KG1 (cell line): ENCODE measurements around the gene TUBGCP5.
"Not testable (repeated sequence)": the region's sequence is repeated elsewhere in the genome, so short reads cannot be mapped to it uniquely, and the experiment has no call there.

Source experiments
- DNase-seq: peaks from one replicate; lab custom pipeline; 2025; lab: John Stamatoyannopoulos, UW

The TUBGCP5 gene

DNA sequence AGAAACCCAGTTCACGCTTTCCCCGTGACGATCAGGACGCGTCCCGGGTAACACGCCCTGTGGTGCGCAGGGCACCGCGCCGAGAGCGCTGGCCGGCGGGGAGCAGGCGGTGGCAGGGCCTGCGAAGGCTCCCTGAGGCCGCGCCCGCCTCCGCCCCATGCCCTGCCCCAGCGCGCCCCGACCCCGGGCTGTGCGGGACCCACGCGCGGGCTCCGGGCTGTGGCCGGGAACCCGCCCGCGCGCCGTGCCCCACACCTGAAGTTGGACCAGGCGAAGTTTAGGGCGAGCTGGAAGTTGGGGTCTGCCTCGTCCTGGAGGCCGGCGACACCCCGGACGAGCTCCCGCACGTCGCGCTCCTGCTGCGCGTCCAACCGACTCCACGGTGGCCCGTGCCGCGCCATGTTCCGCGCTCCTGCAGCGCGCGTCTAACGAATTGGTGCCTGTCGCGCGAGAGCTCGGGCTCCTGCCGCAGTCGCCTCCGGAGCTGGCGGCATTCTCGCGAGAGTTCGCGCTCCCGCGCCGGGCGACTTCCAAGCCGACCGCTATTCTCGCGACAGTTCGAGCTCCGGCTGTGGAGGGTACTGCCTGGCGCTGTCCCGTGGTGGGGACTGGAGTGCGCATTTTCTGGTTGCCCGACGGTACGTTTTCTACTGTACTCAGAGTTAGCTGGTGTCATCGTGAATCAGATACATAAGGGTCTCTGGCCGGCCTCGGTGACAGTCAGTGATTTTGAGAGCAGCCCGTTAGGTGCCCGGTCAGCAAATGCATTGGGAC lies at the start of gene TUBGCP5:
Gene TUBGCP5 (minus strand): TSS at position 427 of the 774 bp plus-strand sequence. CDS start 26 bp downstream, at position 401.
- DNase-seq: peak; percentile 94

DNA sequence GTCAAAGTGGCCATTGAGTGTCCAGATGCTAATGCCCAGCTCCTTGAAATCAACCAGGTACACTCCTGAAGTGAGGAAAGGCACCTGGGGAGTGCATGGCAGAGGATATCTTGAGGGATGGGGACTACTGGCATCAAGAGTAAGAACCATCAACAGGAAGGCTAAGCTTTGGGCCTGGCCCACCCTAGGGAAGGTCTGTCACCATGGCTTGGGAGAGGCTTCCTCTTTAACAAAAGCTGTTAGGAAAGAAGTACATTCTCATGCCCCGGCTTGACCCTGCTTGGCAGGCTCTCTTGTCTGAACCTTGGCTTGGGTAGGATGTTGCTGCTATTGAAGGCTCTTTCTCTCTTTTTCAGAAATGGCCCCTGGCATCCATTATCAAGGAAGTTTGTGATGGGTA lies 43.7 kb upstream of the TUBGCP5 start:
- no peak for DNase-seq

DNA sequence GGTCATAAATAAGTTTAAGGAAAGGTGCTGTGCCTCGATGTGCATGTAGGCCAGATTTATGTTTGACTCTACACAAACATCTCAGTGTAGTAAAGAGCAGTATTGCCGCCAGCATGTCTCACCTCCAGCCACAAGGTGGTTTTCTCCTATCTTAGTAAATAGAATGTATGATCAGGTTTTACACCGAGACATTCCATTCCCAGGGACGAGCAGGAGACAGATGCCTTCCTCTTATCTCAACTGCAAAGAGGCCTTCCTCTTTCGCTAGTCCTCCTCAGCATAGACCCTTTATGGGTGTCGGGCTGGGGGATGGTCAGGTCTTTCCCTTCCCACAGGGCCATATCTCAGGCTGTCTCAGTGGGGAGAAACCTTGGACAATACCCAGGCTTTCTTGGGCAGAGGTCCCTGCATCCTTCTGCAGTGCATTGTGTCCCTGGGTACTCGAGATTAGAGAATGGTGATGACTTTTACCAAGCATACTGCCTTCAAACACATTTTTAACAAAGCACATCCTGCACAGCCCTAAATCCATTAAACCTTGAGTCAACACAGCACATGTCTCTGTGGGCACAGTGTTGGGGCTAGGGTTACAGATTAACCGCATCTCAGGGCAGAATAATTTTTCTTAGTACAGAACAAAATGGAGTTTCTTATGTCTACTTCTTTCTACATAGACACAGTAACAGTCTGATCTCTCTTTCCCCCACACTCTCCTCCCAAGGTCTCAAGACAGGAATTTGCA lies 42.8 kb upstream of the TUBGCP5 start:
- not testable (repeated sequence) for DNase-seq

DNA sequence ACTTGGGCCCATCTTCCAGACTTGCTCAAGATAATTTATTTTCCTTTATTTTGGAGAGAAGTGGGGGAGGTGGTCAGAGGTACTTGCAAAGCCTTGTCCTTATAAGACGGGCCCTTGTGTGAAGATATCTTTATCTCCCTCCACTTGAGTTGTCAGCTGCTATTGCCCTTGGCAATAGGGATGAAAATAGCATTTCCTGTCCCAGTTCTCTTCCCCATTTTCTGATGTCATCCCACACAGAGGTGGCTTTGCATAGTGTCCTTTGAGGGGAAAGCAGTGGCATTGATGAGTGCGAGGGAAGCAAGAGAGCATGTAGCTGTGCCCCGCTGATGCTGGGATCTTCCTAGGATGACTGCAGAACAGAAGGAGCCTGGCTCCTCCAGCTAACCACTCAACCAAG lies 41.9 kb upstream of the TUBGCP5 start:
- no peak for DNase-seq

DNA sequence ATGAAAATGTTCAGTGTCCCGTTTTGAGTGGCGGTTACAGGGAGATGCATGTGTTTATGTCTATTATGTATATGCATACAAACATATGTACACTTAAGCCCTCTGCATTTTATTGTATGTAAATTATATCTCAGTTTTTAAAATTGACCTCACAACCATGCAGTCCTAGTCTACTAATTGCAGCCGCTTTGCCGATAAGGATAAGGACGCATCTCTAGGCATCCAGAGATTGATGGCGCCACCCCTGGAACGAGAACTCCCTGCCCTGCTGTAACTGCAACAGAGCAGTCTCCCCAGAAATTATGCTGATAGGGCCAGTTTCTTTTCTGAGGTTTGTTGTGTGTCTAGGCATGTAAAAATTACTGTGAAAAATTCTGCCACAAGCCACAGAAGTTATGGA lies 40.4 kb upstream of the TUBGCP5 start:
- no peak for DNase-seq

DNA sequence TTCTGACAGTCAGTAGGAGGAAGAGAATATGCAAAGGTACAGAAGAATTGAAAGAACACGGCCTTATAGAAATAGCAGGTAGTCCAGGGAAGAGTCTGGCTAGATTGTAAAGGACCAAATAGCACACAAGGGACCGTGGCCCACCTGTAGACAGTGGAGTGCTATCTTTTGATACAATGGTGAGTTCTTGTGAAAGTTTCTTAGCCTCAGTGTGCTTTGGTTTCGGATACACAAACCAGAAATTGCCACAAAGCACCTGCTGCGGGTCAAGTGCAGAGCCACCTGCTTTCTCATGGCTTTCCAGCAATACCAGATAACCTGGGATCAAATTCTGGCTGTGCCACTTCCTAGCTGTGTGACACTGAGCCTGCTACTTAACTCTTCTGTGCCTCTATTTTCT lies 36.6 kb upstream of the TUBGCP5 start:
- DNase-seq: no peak

DNA sequence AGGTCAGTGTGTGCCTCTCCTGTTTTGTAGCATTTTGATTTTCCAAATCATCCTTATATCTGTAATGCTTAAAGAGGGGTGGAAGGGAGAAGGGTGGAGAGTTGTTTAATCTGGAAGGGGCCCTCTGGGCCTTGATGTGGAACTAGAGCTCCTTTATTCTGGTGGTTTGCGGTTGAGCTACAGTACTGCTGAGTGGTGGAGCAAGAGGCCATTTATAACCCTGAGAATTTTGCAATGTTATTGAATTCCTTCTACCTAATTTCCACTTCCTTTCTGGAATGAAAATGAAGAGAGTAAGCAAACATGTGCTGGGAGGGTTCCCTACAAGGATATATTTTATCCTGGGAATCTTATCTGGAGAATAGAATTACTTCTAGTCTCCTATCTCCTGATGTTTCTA lies 35.3 kb upstream of the TUBGCP5 start:
- no peak for DNase-seq

DNA sequence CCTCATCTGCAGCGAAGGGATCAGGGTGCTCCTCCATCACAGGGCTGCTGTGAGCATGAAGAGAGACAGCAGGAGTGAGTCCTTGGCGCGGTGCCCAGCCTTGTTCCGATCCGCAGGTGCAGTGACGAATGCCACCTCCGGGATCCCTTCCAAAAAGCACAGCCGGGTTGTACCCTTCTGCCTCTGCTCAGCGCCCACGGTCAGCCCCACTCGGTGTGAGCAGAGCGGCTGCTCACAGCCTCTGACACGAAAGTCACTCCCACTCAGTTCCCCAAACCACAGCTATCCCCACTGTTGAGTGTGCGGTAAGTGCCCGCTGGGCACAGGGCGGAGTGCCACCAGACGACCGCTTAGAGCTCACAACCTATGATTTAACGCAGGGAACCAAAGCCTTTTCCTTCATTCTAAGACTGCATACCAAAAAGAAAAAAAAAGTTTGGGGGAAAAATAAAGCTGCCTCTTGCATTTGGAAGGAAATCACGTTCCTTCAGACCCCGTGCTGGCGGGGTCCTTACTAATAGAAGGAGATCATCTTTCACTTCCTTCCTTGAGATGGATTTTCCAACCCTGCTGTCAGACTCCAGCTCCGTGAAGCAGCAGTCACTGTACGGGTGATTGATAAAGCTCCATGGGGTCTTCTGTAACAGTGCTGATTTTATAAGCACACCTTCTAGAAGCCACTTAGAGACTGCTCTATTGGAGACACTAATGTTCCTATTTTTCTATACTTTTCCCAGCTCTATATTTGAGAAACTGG lies 34.7 kb upstream of the TUBGCP5 start:
- DNase-seq: no peak

DNA sequence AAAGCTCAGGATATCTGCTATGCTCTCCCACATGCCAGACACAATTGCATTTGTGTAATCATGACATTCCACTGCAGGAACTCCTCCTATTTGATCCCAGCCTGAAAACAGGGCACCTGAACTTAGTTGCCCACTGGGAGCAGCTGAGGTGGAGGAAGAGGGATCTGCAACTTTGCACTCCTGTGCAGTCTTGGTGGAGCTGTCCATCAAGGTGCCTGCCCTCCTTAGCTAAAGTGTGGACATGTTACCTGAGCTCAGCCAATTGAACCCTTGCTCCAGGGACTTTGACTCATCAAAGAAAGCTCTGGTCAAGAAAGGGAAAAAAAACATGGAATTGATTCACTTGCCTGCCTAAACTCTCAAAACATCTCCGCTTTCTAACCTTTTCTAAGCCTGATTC lies 33.3 kb upstream of the TUBGCP5 start:
- no peak for DNase-seq

DNA sequence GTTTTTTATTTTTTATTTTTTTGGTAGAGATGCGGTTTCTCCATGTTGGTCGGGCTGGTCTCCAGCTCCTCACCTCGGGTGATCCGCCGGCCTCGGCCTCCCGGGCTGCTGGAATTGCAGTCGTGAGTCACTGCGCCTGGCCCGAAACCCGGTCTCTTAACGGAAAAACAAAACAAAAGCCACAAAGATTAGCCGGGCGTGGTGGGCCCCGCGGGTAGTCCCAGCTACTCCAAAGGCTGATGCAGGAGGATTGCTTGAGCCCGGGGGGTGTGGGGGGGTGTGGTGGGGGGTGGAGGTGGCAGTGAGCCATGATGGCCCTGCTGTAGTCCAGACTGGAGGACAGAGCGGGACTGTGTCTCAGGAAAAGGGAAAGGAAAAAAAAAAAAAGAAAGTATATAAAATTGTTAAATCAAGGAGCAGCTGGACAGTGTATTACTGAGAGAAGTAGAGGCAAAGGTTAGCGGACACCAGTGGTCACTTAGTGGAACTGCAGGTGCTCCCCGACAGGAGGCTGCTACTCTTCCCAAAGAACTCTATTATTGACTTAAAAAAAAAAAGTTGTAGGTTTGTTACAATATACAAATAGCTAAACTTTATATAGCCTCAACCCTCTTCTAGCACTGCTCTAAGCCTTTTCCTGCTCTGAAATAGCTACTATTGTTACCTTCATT lies 30.3 kb upstream of the TUBGCP5 start:
- no peak for DNase-seq

DNA sequence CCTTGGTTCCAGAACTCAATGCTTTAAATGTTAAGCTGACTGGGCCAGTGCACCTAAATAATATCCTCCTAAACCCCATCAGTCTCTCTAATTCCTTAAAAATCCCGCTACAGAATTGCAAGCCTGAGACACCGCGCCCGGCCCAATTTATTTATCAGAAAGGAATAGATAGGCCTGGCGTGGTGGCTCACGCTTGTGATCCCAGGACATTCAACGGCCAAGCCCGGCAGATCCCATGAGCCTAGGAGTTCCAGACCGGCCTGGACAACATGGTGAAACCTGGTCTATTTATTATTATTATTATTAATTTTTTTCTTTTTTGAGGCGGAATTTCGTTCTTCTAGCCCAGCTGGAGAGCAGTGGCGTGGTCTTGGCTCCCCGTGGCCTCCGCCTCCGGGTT lies 28.0 kb upstream of the TUBGCP5 start:
- no peak for DNase-seq

DNA sequence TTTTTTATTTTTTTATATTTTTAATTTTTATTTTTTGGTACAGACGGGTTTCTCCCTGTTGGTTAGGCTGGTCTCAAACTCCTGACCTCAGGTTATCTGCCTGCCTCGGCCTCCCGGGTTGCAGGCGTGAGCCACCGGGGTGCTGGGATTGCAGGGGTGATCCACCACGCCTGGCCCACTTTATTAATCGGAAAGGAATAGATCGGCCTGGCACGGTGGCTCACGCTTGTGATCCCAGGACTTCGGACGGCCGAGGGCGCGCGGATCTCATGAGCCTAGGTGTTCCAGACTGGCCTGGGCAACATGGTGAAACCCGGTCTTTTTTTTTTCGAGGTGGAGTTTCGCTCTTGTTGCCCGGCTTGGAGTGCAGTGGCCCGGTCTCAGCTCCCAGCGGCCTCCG lies 26.5 kb upstream of the TUBGCP5 start:
- no peak for DNase-seq

DNA sequence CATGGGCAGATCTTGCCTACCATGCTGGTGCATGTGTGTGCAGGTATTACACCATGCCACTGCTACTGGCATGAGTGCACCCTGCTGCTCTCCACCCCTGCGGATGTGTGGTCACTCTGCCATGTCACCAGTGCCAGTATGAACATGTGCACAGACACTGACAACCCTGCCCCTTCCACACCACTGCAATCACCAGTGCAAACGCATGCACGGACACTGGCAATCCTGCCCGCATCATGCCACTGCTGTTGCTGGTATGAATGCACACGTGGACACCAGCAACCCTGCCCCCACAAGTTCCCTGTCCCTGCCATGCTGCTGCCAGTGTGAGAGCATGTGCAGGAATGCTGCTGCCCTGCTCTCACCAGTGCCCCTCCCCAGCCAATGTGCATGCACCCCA lies 24.8 kb upstream of the TUBGCP5 start:
- no peak for DNase-seq

DNA sequence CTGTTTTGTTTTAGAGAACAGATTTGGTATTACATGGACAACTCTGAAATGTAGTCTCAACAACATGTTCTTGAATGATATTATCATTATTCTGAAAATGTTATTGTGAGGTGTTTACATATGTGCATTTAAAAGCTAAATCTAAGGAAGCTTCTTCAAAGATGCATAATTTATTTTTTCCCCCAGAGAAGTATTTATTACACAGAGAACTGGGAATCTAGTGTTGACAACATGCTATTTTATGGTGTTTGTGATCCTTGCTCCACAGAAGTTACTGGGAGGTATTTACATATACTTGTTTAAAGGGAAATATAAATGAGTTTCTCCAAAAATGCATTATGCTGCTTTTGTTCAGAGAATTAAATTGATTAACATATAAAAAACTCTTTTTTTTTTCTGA lies 18.3 kb upstream of the TUBGCP5 start:
- no peak for DNase-seq

DNA sequence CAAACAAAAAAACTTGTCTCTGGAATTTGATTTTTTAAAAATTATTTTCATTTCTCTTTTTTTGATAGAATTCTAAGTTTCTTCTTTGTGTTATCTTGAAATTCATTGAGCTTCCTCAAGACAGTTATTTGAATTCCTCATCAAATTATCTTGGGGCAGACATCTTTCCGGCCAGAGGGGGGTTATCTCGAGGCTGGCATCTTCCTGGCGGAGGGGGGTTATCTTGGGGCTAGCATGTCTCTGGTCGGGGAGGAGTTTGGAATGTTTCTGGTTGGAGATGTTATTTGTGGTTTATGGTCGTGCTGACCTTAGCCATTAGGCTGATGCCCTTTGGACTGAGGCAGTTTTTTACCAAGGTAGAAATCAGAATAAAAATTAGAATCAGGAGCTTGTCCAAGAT lies 15.9 kb upstream of the TUBGCP5 start:
- DNase-seq: no peak

DNA sequence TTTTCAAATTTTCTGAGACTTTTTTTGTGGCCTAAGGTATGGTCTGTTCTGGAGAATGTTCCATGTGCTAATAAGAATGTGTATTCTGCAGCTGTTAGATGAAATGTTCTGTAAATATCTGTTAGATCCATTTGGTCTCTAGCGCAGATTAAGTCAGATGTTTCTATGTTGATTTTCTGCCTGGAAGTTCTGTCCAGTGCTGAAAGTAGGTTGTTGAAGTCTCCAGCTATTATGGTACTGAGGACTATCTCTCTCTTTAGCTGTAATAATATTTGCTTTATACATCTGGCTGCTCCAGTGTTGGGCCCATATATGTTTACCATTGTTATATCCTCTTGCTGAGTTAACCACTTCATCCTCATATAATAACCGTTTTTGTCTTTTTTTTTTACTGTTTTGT lies 13.2 kb upstream of the TUBGCP5 start:
- no peak for DNase-seq

DNA sequence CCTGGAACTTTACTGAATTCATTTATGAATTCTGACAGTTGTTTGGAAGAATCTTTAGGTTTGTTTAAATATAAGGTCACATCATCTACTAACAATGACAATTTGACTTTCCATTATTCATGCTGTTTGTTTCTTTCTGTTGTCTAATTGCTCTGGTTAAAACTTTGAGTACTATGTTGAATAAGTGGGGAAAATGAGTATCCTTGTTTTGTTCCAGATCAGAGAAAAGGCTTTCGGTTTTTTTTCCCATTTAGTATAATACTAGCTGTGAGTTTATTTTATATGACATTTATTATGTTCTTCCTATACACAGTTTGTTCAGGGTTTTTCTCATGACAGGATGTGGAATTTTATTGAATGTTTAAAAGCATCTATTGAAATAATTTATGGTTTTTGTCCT lies 11.3 kb upstream of the TUBGCP5 start:
- DNase-seq: no peak

DNA sequence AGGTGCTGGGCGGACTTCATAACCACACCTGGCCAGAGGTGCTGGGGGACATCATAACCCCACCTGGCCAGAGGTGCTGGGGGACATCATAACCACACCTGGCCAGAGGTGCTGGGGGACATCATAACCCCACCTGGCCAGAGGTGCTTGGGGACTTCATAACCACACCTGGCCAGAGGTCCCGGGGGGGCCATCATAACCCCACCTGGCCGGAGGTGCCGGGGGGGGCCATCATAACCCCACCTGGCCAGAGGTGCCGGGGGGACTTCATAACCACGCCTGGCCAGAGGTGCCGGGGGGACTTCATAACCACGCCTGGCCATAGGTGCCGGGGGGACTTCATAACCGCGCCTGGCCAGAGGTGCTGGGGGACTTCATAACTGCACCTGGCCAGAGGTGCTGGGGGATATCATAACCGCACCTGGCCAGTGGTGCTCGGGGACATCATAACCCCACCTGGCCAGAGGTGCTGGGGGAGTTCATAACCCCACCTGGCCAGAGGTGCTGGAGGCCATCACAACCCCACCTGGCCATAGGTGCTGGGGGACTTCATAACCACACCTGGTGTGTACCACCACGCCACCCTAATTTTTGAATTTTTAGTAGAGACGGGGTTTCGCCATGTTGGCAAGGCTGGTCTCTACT lies 10.7 kb upstream of the TUBGCP5 start:
- no peak for DNase-seq

DNA sequence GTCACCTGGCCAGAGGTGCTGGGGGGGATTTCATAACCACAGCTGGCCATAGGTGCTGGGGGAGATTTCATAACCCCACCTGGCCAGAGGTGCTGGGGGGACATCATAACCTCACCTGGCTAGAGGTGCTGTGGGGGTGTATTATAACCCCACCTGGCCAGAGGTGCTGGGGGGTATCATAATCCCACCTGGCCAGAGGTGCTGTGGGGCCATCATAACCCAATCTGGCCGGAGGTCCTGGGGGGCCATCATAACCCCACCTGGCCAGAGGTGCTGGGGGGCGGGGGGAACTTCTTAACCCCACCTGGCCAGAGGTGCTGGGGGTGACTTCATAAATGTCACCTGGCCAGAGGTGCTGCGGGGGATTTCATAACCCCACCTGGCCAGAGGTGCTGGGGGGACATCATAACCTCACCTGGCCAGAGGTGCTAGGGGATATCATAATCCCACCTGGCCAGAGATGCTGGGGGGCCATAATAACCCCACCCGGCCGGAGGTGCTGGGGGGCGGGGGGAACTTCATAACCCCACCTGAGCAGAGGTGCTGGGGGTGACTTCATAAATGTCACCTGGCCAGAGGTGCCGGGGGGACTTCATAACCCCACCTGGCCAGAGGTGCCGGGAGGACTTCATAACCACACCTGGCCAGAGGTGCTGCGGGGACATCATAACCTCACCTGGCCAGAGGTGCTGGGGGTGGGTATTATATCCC lies 9.4 kb upstream of the TUBGCP5 start:
- not testable (repeated sequence) for DNase-seq

DNA sequence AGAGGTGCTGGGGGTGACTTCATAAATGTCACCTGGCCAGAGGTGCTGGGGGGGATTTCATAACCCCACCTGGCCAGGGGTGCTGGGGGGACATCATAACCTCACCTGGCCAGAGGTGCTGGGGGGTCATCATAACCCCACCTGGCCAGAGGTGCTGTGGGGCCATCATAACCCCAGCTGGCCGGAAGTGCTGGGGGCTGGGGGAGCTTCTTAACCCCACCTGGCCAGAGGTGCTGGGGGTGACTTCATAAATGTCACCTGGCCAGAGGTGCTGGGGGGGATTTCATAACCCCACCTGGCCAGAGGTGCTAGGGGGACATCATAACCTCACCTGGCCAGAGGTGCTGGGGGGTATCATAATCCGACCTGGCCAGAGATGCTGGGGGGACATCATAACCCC lies 4.6 kb upstream of the TUBGCP5 start:
- DNase-seq: not testable (repeated sequence)

DNA sequence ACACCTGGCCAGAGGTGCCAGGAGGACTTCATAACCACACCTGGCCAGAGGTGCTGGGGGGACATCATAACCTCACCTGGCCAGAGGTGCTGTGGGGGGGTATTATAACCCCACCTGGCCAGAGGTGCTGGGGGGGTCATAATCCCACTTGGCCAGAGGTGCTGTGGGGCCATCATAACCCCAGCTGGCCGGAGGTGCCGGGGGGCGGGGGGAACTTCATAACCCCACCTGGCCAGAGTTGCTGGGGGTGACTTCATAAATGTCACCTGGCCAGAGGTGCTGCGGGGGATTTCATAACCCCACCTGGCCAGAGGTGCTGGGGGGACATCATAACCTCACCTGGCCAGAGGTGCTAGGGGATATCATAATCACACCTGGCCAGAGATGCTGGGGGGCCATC lies 4.2 kb upstream of the TUBGCP5 start:
- not testable (repeated sequence) for DNase-seq
